ENCODE results near the gene RABGAP1L.

DNA sequence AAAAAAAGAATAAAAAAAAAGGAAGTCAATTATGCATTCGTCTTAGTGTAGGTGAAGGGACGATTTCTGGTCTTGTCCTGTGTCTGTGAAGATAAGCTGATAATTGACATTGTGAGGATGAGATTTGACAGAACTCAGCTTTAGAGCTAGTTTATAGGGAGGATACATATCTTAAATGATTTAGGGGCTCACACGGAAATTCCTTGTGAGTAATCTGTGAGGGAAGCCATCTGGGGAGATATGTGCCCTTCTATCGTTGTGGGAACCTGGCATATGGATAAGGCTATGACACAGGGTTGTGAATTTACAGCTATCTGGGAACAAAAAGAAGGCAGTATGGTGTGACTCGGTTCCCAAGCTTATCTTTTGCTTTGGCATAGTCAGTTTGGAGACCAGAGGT is 71.1 kb downstream of the RABGAP1L start:
- TF ChIP-seq, protein P1, sequence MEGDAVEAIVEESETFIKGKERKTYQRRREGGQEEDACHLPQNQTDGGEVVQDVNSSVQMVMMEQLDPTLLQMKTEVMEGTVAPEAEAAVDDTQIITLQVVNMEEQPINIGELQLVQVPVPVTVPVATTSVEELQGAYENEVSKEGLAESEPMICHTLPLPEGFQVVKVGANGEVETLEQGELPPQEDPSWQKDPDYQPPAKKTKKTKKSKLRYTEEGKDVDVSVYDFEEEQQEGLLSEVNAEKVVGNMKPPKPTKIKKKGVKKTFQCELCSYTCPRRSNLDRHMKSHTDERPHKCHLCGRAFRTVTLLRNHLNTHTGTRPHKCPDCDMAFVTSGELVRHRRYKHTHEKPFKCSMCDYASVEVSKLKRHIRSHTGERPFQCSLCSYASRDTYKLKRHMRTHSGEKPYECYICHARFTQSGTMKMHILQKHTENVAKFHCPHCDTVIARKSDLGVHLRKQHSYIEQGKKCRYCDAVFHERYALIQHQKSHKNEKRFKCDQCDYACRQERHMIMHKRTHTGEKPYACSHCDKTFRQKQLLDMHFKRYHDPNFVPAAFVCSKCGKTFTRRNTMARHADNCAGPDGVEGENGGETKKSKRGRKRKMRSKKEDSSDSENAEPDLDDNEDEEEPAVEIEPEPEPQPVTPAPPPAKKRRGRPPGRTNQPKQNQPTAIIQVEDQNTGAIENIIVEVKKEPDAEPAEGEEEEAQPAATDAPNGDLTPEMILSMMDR (IDR thresholded peaks at IDR 0.05): no peak
- no peak for TF ChIP-seq POLR2A (IDR thresholded peaks at IDR 0.05)

All from thyroid gland (tissue), 4 donors.